SK-N-SH treated with all-trans-retinoic acid at 6 μM for 48 hours (cell line): ENCODE results near the gene DNM1L.

Experiments used
- ATAC-seq: fragments of 200-7000 bp; cut with Tn5 transposase; 3 replicates; pipeline ENCODE4 v1.9.1; 2020; ENCODE audit warnings: mild to moderate bottlenecking, moderate library complexity
- ARNTL ChIP-seq: fragments of 450-650 bp; formaldehyde crosslinking; IDR thresholded peaks from 2 replicates; pipeline ENCODE4 v1.5.0; 2020; ENCODE audit warnings: low read depth, mild to moderate bottlenecking, moderate library complexity, borderline replicate concordance
- BACH2 ChIP-seq: fragments of 250-450 bp; sonication (Bioruptor Pico); IDR thresholded peaks from 2 replicates; pipeline ENCODE4 v1.9.0; 2021; ENCODE audit warnings: mild to moderate bottlenecking, borderline replicate concordance
- CSDC2 ChIP-seq: fragments of 250-450 bp; sonication (Bioruptor Pico); IDR thresholded peaks from 2 replicates; pipeline ENCODE4 v1.5.0; 2020; ENCODE audit warnings: mild to moderate bottlenecking, moderate library complexity
- ESRRG ChIP-seq: fragments of 250-450 bp; sonication (Bioruptor Pico); IDR thresholded peaks from 2 replicates; pipeline ENCODE4 v1.6.1; 2021; ENCODE audit warnings: mild to moderate bottlenecking
- GLIS3 ChIP-seq: fragments of 250-450 bp; sonication (Bioruptor Pico); IDR thresholded peaks from 2 replicates; pipeline ENCODE4 v1.5.0; 2020; ENCODE audit warnings: mild to moderate bottlenecking, moderate library complexity
- ISL1 ChIP-seq: fragments of 250-450 bp; sonication (Bioruptor Pico); IDR thresholded peaks from 2 replicates; pipeline ENCODE4 v2.1.2; 2022; ENCODE audit warnings: mild to moderate bottlenecking, moderate library complexity
- OSR1 ChIP-seq: fragments of 250-450 bp; sonication (Bioruptor Pico); IDR thresholded peaks from 2 replicates; pipeline ENCODE4 v1.8.0; 2022; ENCODE audit warnings: moderate library complexity, mild to moderate bottlenecking, inconsistent platforms
- PPARA ChIP-seq: fragments of 250-450 bp; sonication (Bioruptor Pico); IDR thresholded peaks from 2 replicates; pipeline ENCODE4 v1.5.0; 2020; ENCODE audit warnings: mild to moderate bottlenecking, borderline replicate concordance
- RARB ChIP-seq: fragments of 250-450 bp; sonication (Bioruptor Pico); IDR thresholded peaks from 2 replicates; pipeline ENCODE4 v1.8.0; 2021; ENCODE audit warnings: mild to moderate bottlenecking, moderate library complexity
- SNAI2 ChIP-seq: fragments of 250-450 bp; sonication (Bioruptor Pico); IDR thresholded peaks from 2 replicates; pipeline ENCODE4 v1.5.0; 2020; ENCODE audit warnings: mild to moderate bottlenecking, moderate library complexity
- TCF4 ChIP-seq: fragments of 250-450 bp; sonication (Bioruptor Pico); IDR thresholded peaks from 2 replicates; pipeline ENCODE4 v1.8.0; 2021; ENCODE audit warnings: mild to moderate bottlenecking, moderate library complexity, borderline replicate concordance
- ZC3H10 ChIP-seq: fragments of 250-450 bp; sonication (Bioruptor Pico); IDR thresholded peaks from 2 replicates; pipeline ENCODE4 v1.5.1; 2021; ENCODE audit warnings: mild to moderate bottlenecking, moderate library complexity
- ZFP3 ChIP-seq: fragments of 250-450 bp; sonication (Bioruptor Pico); IDR thresholded peaks from 2 replicates; pipeline ENCODE4 v1.5.0; 2020; ENCODE audit warnings: mild to moderate bottlenecking, moderate library complexity
- ZFP30 ChIP-seq: fragments of 450-650 bp; formaldehyde crosslinking; IDR thresholded peaks from 2 replicates; pipeline ENCODE4 v1.5.0; 2022; ENCODE audit warnings: mild to moderate bottlenecking, moderate library complexity
- ZNF565 ChIP-seq: fragments of 450-650 bp; formaldehyde crosslinking; conservative IDR thresholded peaks from 2 replicates; pipeline ENCODE4 v1.5.0; 2020; ENCODE audit warnings: low read depth, mild to moderate bottlenecking, moderate library complexity
- ZNF8 ChIP-seq: fragments of 450-650 bp; formaldehyde crosslinking; IDR thresholded peaks from 2 replicates; pipeline ENCODE4 v1.5.0; 2020; ENCODE audit warnings: mild to moderate bottlenecking, moderate library complexity
- TF ChIP-seq, protein P1 (sequence below): fragments of 250-450 bp; sonication (Bioruptor Pico); IDR thresholded peaks from 2 replicates; pipeline ENCODE4 v1.5.1; 2020; ENCODE audit warnings: low read depth, mild to moderate bottlenecking, moderate library complexity
- TF ChIP-seq, protein P2 (sequence below): fragments of 250-450 bp; sonication (Bioruptor Pico); IDR thresholded peaks from 2 replicates; pipeline ENCODE4 v1.8.0; 2021; ENCODE audit warnings: low read depth, mild to moderate bottlenecking, moderate library complexity, borderline replicate concordance
- TF ChIP-seq, protein P3 (sequence below): fragments of 250-450 bp; sonication (Bioruptor Pico); IDR thresholded peaks from 2 replicates; pipeline ENCODE4 v1.5.0; 2020; ENCODE audit warnings: mild to moderate bottlenecking, moderate library complexity

Gene DNM1L

DNA sequence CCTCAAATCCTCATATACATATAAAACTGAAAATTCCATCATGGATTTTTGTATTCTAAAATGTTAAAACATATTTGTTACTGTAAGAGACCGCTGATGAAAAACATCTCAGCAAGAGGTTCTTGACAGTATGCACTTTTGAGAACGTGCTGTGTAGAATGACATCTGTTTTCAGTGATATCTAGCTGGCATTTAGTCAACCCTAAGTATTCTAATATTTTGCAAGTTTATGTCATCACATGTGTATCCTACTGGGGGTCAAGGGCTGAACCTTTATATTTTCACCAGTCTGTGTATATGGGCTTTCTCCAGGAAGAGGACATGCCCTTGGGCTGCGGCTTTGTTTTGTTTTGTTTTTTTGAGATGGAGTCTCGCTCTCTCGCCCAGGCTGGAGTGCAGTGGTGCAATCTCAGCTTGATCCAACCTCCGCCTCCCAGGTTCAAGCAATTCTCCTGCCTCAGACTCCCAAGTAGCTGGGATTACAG lies 98.6 kb downstream of the DNM1L start:
- no peak for ATAC-seq
- no peak for TF ChIP-seq SNAI2 (CRISPR knock-in tag)
- no peak for TF ChIP-seq PPARA (CRISPR knock-in tag)
- TF ChIP-seq ZC3H10 (CRISPR knock-in tag), result no peak
- no peak for TF ChIP-seq ARNTL (CRISPR knock-in tag)
- no peak for TF ChIP-seq ZFP30
- no peak for TF ChIP-seq ZNF565
- no peak for TF ChIP-seq CSDC2 (CRISPR knock-in tag)
- TF ChIP-seq, protein P1, sequence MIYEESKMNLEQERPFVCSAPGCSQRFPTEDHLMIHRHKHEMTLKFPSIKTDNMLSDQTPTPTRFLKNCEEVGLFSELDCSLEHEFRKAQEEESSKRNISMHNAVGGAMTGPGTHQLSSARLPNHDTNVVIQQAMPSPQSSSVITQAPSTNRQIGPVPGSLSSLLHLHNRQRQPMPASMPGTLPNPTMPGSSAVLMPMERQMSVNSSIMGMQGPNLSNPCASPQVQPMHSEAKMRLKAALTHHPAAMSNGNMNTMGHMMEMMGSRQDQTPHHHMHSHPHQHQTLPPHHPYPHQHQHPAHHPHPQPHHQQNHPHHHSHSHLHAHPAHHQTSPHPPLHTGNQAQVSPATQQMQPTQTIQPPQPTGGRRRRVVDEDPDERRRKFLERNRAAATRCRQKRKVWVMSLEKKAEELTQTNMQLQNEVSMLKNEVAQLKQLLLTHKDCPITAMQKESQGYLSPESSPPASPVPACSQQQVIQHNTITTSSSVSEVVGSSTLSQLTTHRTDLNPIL (CRISPR knock-in tag), result no peak
- TF ChIP-seq GLIS3 (CRISPR knock-in tag), result no peak
- TF ChIP-seq, protein P2, sequence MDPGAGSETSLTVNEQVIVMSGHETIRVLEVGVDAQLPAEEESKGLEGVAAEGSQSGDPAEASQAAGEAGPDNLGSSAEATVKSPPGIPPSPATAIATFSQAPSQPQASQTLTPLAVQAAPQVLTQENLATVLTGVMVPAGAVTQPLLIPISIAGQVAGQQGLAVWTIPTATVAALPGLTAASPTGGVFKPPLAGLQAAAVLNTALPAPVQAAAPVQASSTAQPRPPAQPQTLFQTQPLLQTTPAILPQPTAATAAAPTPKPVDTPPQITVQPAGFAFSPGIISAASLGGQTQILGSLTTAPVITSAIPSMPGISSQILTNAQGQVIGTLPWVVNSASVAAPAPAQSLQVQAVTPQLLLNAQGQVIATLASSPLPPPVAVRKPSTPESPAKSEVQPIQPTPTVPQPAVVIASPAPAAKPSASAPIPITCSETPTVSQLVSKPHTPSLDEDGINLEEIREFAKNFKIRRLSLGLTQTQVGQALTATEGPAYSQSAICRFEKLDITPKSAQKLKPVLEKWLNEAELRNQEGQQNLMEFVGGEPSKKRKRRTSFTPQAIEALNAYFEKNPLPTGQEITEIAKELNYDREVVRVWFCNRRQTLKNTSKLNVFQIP, result no peak
- no peak for TF ChIP-seq OSR1 (CRISPR knock-in tag)

DNA sequence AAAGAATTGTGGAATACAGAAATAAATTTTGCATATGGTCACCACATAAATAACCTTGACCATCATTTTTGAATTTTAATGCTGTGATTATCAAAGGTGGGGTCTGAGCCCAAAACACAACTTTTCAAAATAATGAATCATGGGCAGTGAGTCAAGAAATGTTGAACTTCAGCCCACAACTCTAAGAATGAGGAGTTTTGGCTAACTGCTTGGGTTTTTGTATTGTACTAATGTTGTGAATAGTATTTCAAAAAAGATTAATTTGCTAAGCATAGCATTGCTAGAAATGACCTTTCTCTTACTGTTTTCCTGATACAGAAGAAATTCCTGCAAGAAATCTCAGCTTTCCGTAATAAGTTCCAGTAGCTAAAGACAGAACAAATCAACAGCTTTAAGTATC lies 101.0 kb downstream of the DNM1L start:
- no peak for TF ChIP-seq ZNF8 (CRISPR knock-in tag)
- ATAC-seq, result no peak

DNA sequence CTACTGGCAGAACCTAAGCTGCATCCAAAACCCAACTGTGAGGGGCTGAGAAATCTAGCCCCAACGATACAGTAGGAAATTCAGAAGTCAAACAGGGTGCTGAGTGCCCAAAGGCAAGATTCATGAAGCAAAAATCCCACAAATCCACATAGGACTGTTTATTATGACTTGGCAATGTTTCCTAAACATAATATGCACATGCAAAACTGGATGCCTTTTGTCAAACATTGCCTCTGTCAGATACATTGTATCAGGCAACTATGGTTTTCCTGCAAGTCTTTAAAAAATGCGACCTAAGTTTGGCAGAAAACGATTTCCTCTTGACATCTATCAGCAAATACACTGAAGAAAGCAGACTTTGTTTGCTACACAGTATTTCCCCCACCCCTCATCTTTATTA lies 103.9 kb downstream of the DNM1L start:
- ATAC-seq, result no peak
- TF ChIP-seq ZC3H10 (CRISPR knock-in tag) (no peak), CSDC2 (CRISPR knock-in tag) (no peak), BACH2 (no peak), ZNF565 (no peak), TCF4 (CRISPR knock-in tag) (no peak), ISL1 (CRISPR knock-in tag) (no peak), ZFP3 (no peak), SNAI2 (CRISPR knock-in tag) (no peak)
- TF ChIP-seq, protein P3, sequence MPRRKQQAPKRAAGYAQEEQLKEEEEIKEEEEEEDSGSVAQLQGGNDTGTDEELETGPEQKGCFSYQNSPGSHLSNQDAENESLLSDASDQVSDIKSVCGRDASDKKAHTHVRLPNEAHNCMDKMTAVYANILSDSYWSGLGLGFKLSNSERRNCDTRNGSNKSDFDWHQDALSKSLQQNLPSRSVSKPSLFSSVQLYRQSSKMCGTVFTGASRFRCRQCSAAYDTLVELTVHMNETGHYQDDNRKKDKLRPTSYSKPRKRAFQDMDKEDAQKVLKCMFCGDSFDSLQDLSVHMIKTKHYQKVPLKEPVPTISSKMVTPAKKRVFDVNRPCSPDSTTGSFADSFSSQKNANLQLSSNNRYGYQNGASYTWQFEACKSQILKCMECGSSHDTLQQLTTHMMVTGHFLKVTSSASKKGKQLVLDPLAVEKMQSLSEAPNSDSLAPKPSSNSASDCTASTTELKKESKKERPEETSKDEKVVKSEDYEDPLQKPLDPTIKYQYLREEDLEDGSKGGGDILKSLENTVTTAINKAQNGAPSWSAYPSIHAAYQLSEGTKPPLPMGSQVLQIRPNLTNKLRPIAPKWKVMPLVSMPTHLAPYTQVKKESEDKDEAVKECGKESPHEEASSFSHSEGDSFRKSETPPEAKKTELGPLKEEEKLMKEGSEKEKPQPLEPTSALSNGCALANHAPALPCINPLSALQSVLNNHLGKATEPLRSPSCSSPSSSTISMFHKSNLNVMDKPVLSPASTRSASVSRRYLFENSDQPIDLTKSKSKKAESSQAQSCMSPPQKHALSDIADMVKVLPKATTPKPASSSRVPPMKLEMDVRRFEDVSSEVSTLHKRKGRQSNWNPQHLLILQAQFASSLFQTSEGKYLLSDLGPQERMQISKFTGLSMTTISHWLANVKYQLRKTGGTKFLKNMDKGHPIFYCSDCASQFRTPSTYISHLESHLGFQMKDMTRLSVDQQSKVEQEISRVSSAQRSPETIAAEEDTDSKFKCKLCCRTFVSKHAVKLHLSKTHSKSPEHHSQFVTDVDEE, result no peak

DNA sequence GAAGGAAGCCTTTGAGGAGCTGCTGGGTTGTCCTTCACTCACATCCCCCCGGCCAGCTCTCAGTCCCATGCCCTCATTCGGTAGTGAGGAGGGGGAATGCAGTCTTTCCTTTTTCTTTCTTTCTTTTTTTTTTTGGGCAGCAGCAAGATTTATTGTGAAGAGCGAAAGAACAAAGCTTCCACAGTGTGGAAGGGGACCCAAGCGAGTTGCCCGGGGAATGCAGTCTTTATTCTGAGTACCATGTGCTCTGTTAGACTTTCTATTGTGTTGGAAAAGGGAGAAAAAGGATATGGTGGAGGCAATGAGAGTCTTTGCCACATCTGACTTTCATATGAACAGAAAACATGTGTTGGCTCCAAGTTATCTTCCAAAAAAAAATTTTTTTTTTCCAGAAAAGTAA lies 106.5 kb downstream of the DNM1L start:
- no peak for ATAC-seq

More for the DNA sequence above, 106.5 kb downstream of the DNM1L start:
- TF ChIP-seq ZFP3 (no peak), ESRRG (no peak), SNAI2 (CRISPR knock-in tag) (no peak), CSDC2 (CRISPR knock-in tag) (no peak), OSR1 (CRISPR knock-in tag) (no peak), RARB (CRISPR knock-in tag) (no peak), ZNF565 (no peak), PPARA (CRISPR knock-in tag) (no peak)
- TF ChIP-seq, protein P3, result no peak
- TF ChIP-seq, all 23 proteins: peak for 0
